Measurements from ENCODE around the gene CACNA2D1.

Gene CACNA2D1

GRCh38 chr7:82202107-82202506, 241.5 kb downstream of the CACNA2D1 start:
- TF ChIP-seq SIN3A (IDR thresholded peaks at IDR 0.05; ENCODE audit: borderline replicate concordance, insufficient read depth, low read length) (no peak), REST (IDR thresholded peaks at IDR 0.05; ENCODE audit: insufficient read depth in 1 of 2, low read depth in 2 of 2, low read length in 2 of 2) (no peak), TAF1 (IDR thresholded peaks at IDR 0.05; ENCODE audit: borderline replicate concordance, insufficient read depth, low read length) (no peak), POLR2AphosphoS5 (IDR thresholded peaks at IDR 0.05; ENCODE audit: low read depth, low read length) (no peak), FOXP2 (optimal IDR thresholded peaks at IDR 0.05; ENCODE audit: borderline replicate concordance, extremely low read depth, extremely low read length, insufficient read depth) (no peak)

- TF ChIP-seq TAF1 (IDR thresholded peaks at IDR 0.05; ENCODE audit: borderline replicate concordance, insufficient read depth, low read length) (no peak), POLR2AphosphoS5 (IDR thresholded peaks at IDR 0.05; ENCODE audit: low read depth, low read length) (no peak), FOXP2 (optimal IDR thresholded peaks at IDR 0.05; ENCODE audit: borderline replicate concordance, extremely low read depth, extremely low read length, insufficient read depth) (no peak), SIN3A (IDR thresholded peaks at IDR 0.05; ENCODE audit: borderline replicate concordance, insufficient read depth, low read length) (no peak), REST (IDR thresholded peaks at IDR 0.05; ENCODE audit: insufficient read depth in 1 of 2, low read depth in 2 of 2, low read length in 2 of 2) (no peak)
Observed at GRCh38 chr7:82200601-82201000, 243.0 kb downstream of the CACNA2D1 start.

DNA sequence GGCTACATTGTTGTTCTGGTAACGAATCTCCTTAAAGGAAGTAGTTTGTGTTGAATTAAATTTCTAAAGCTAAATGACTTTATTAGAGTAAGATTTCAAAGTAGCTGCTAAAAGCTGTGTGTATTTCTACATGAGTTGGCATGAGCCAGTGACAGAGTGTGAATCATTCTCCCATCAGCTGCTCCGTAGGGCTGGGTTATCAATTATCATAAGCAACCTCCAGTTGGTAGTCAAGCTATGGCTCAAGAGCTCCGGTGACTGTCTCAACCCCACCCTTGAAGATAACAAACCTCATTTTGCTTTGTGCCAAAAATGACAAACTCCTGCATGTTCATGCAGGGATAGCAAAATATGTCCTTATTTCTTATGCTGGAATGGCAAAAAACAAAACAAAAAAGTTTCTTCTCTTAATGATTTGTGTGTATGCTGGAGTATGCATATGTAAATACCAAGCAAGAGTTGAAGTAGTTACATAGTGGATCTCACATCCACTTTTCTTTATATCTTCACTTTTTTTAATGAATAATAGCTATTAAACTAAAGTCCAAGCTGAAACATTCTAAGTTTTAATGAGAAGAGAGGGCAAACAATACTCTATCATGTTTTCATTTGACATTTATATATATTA, 249.4 kb downstream of the CACNA2D1 start:
- no peak for TF ChIP-seq TAF1 (IDR thresholded peaks at IDR 0.05; ENCODE audit: borderline replicate concordance, insufficient read depth, low read length)
- no peak for TF ChIP-seq REST (IDR thresholded peaks at IDR 0.05; ENCODE audit: insufficient read depth in 1 of 2, low read depth in 2 of 2, low read length in 2 of 2)
- TF ChIP-seq SIN3A (IDR thresholded peaks at IDR 0.05; ENCODE audit: borderline replicate concordance, insufficient read depth, low read length) = no peak
- no peak for TF ChIP-seq POLR2AphosphoS5 (IDR thresholded peaks at IDR 0.05; ENCODE audit: low read depth, low read length)
- TF ChIP-seq FOXP2 (optimal IDR thresholded peaks at IDR 0.05; ENCODE audit: borderline replicate concordance, extremely low read depth, extremely low read length, insufficient read depth) = no peak

DNA sequence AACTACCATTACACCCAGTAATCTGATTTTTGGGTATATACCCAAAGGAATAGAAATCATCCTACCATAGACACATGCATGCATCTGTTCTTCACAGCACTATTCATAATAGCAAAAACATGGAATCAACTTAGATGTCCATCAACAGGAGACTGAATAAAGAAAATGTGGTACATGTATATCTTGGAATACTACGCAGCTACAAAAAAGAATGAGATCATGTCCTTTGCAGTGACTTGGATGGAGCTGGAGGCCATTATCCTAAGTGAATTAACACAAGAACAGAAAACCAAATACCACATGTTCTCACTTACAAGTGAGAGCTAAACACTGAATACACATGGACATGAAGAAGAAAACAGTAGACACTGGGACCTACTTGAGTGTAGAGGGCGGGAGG, 254.9 kb downstream of the CACNA2D1 start:
- TF ChIP-seq SIN3A (IDR thresholded peaks at IDR 0.05; ENCODE audit: borderline replicate concordance, insufficient read depth, low read length) (no peak), REST (IDR thresholded peaks at IDR 0.05; ENCODE audit: insufficient read depth in 1 of 2, low read depth in 2 of 2, low read length in 2 of 2) (no peak), FOXP2 (optimal IDR thresholded peaks at IDR 0.05; ENCODE audit: borderline replicate concordance, extremely low read depth, extremely low read length, insufficient read depth) (no peak), POLR2AphosphoS5 (IDR thresholded peaks at IDR 0.05; ENCODE audit: low read depth, low read length) (no peak), TAF1 (IDR thresholded peaks at IDR 0.05; ENCODE audit: borderline replicate concordance, insufficient read depth, low read length) (no peak)
